Endothelial cell of umbilical vein (primary cell): Measurements from ENCODE around the gene ZNF775. TPM values are rescaled to one million over a fixed set of nuclear protein-coding genes. Genes with fewer than 3 reads are reported as not detected.

Source experiments
- BruUV-seq: library from RNA; stranded (reverse); fragments of 400-500 nt; replicated peaks from 2 replicates; lab custom pipeline; 2021; lab: Mats Ljungman, UMichigan
- CTCF ChIA-PET: fragments of 300-600, 350-600 bp; sonication (Branson Sonifier 250); formaldehyde crosslinking; loops from one replicate; lab custom pipeline; 2021; ENCODE audit warnings: antibody characterized with exemption, inconsistent platforms; lab: Charles Lee
- POLR2A ChIA-PET: fragments of 300-600, 350-600 bp; sonication (Branson Sonifier 250); formaldehyde crosslinking; loops from one replicate; lab custom pipeline; 2021; ENCODE audit warnings: antibody characterized with exemption, inconsistent platforms; lab: Charles Lee
- DNase-seq: peaks from one replicate; pipeline ENCODE4 v3.0.0-alpha.2; 2011; ENCODE audit warnings: low read depth, low spot score
- FAIRE-seq: peaks from 2 replicates; lab custom pipeline; 2011; peaks lifted over from hg19 to GRCh38; lab: Jason Lieb, UNC
- H2AFZ ChIP-seq: 2 replicates; pipeline ENCODE4 v1.6.0; 2012; ENCODE audit warnings: low read depth, low read length, control low read depth, inconsistent platforms
- H3K27ac ChIP-seq: 2 replicates; pipeline ENCODE4 v1.5.1; 2011; ENCODE audit warnings: low read depth, mild to moderate bottlenecking, control low read depth, low read length, moderate library complexity; ENCODE audit not compliant: insufficient read depth
- H3K27me3 ChIP-seq, 2 experiments: 2 replicates each; pipeline versions ENCODE4 v1.6.0 to v1.6.1; 2011; ENCODE audit warnings: low read length in 2 of 2, mixed read lengths in 1 of 2; ENCODE audit not compliant: control insufficient read depth in 2 of 2, insufficient read depth in 2 of 2
- H3K36me3 ChIP-seq, 2 experiments: 2 replicates in 1 of 2; 3 replicates in 1 of 2; pipeline ENCODE4 v1.5.1; 2011; ENCODE audit warnings: low read length in 2 of 2, mild to moderate bottlenecking in 1 of 2, moderate library complexity in 1 of 2; ENCODE audit not compliant: control insufficient read depth in 2 of 2, insufficient read depth in 2 of 2; ENCODE audit errors: extremely low read depth in 1 of 2
- H3K4me1 ChIP-seq: 3 replicates; pipeline ENCODE4 v1.5.1; 2011; ENCODE audit warnings: mild to moderate bottlenecking, low read length; ENCODE audit not compliant: control insufficient read depth, insufficient read depth; ENCODE audit errors: extremely low read depth
- H3K4me2 ChIP-seq: 2 replicates; pipeline ENCODE4 v1.6.1; 2011; ENCODE audit warnings: low read length, control low read depth, mixed read lengths; ENCODE audit not compliant: insufficient read depth
- H3K4me3 ChIP-seq, 3 experiments: fragments of 200-600 bp in 1 of 3; sonication (generic), shearing (Covaris generic) in 1 of 3; replicated peaks in 1 of 3; 2 replicates each; pipeline ENCODE4 v1.5.1; 2011 to 2016; ENCODE audit warnings: control low read depth in 3 of 3, low read length in 3 of 3, mild to moderate bottlenecking in 2 of 3, inconsistent platforms in 1 of 3, low read depth in 1 of 3, moderate library complexity in 1 of 3; ENCODE audit not compliant: insufficient read depth in 1 of 3
- H3K79me2 ChIP-seq: 2 replicates; pipeline ENCODE4 v1.6.0; 2012; ENCODE audit warnings: low read length, inconsistent platforms; ENCODE audit not compliant: control insufficient read depth, insufficient read depth
- H3K9ac ChIP-seq: replicated peaks from 2 replicates; pipeline ENCODE3; 2011; ENCODE audit warnings: low read length, control low read depth; ENCODE audit not compliant: insufficient read depth; ENCODE audit errors: extremely low read depth
- H3K9me1 ChIP-seq: replicated peaks from 3 replicates; pipeline ENCODE4 v1.6.0; 2011; ENCODE audit warnings: mild to moderate bottlenecking, low read length; ENCODE audit not compliant: control insufficient read depth, insufficient read depth; ENCODE audit errors: extremely low read depth
- H3K9me3 ChIP-seq: replicated peaks from 2 replicates; pipeline ENCODE4 v1.5.1; 2012; ENCODE audit warnings: low read length, inconsistent platforms; ENCODE audit not compliant: control insufficient read depth, insufficient read depth
- H4K20me1 ChIP-seq: replicated peaks from 2 replicates; pipeline ENCODE3; 2011; ENCODE audit warnings: mild to moderate bottlenecking, low read length; ENCODE audit not compliant: control insufficient read depth, insufficient read depth; ENCODE audit errors: extremely low read depth
- EZH2 ChIP-seq: IDR thresholded peaks from 2 replicates; pipeline ENCODE4 v1.6.1; 2012; ENCODE audit warnings: borderline replicate concordance, low read depth, mild to moderate bottlenecking, moderate library complexity, low read length, inconsistent platforms; ENCODE audit not compliant: severe bottlenecking
- FOS ChIP-seq: IDR thresholded peaks from 2 replicates; pipeline ENCODE4 v1.6.1; 2011; ENCODE audit warnings: mild to moderate bottlenecking, low read length, moderate library complexity, borderline replicate concordance; ENCODE audit not compliant: insufficient read depth
- JUN ChIP-seq: IDR thresholded peaks from 2 replicates; pipeline ENCODE4 v1.6.1; 2011; ENCODE audit warnings: borderline replicate concordance, low read depth; ENCODE audit not compliant: insufficient read length, insufficient read depth
- MYC ChIP-seq: IDR thresholded peaks from one replicate; pipeline ENCODE4 v1.6.1; 2011; ENCODE audit warnings: mild to moderate bottlenecking, low read depth, low read length
- dilution Hi-C: fragments of 300-500 bp; cut with MboI; formaldehyde crosslinking; loops from one replicate; pipeline ENCODE4 v1.15.0; 2019; ENCODE audit warnings: low sequenced_read_pairs; ENCODE audit not compliant: extremely low pct_ligation_motif_present
- intact Hi-C: fragments of 100-400 bp; cut with micrococcal nuclease; formaldehyde crosslinking; loops from one replicate; pipeline ENCODE4 v1.10.0; 2022
- polyA plus RNA-seq, 4 experiments: library from polyadenylated mRNA; depleted of rRNA in 3 of 4; stranded (reverse) in 3 of 4; unstranded in 1 of 4; fragments of >200 nt; gene quantifications; 2 replicates each; pipeline versions ENCODE4 v1.2.1 to v1.2.3, GENCODE V29; 2011 to 2012; ENCODE audit warnings: missing spikeins in 1 of 4
- total RNA-seq: library from RNA; stranded (reverse); gene quantifications from 2 replicates; pipeline ENCODE4 v1.2.3, GENCODE V29; 2021
- TF ChIP-seq, protein P1 (sequence below), 2 donors: IDR thresholded peaks; 1 replicate in 1 of 2; 2 replicates in 1 of 2; pipeline ENCODE4 v1.5.1; 2011; ENCODE audit warnings: low read length in 2 of 2, mild to moderate bottlenecking in 2 of 2, moderate library complexity in 2 of 2, control low read depth in 1 of 2, inconsistent platforms in 1 of 2, low read depth in 1 of 2; ENCODE audit not compliant: insufficient read depth in 1 of 2; ENCODE audit errors: extremely low read depth in 1 of 2

The ZNF775 gene
- total and polyA plus RNA-seq, 2 donors (not counting 3 experiments of a cell fraction or from before 2014, with no cell fraction given): 5.8 to 8.3 TPM

DNA sequence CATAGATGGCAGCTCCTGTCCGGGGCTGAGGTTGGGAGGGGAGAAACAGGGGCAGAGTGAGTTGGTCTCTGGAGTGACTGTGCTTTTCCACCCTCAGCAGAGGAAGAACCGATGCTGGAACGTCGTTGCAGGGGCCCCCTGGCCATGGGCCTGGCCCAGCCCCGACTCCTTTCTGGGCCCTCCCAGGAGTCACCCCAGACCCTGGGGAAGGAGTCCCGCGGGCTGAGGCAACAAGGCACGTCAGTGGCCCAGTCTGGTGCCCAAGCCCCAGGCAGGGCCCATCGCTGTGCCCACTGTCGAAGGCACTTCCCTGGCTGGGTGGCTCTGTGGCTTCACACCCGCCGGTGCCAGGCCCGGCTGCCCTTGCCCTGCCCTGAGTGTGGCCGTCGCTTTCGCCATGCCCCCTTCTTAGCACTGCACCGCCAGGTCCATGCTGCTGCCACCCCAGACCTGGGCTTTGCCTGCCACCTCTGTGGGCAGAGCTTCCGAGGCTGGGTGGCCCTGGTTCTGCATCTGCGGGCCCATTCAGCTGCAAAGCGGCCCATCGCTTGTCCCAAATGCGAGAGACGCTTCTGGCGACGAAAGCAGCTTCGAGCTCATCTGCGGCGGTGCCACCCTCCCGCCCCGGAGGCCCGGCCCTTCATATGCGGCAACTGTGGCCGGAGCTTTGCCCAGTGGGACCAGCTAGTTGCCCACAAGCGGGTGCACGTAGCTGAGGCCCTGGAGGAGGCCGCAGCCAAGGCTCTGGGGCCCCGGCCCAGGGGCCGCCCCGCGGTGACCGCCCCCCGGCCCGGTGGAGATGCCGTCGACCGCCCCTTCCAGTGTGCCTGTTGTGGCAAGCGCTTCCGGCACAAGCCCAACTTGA, 7.8 kb upstream of the ZNF775 start:
- peaks cover 17% of the 10 kb centered on the region for H3K4me1 ChIP-seq
- TF ChIP-seq EZH2 (no peak), MYC (no peak), FOS (no peak), JUN (no peak)
- intact Hi-C loops (loop anchor here (10.0 kb wide), 1 partner anchor 193 kb away; the partner anchor contains the start of gene GIMAP4), dilution Hi-C loops (no loop called here)
- FAIRE-seq: no peak
- H3K79me2 ChIP-seq: peaks cover 54% of the 10 kb centered on the region
- H3K27me3 ChIP-seq: no peaks in the 10 kb centered on the region
- BruUV-seq: no TSS peak
- no peak overlapping the region for H3K4me2 ChIP-seq
- DNase-seq: no peak
- H3K36me3 ChIP-seq: peaks cover 15 to 37% of the 10 kb centered on the region in 2 experiments
- no peak overlapping the region for H3K4me3 ChIP-seq
- H2AFZ ChIP-seq: no peak overlapping the region
- peak overlapping the region; percentile 57 for H3K27ac ChIP-seq
- ChIA-PET POLR2A (no interaction called here), CTCF (no interaction called here)
- H3K9ac ChIP-seq: no peak overlapping the region
- H3K9me3 ChIP-seq: no peaks in the 10 kb centered on the region
- no peaks in the 10 kb centered on the region for H4K20me1 ChIP-seq
- H3K9me1 ChIP-seq: no peaks in the 10 kb centered on the region

DNA sequence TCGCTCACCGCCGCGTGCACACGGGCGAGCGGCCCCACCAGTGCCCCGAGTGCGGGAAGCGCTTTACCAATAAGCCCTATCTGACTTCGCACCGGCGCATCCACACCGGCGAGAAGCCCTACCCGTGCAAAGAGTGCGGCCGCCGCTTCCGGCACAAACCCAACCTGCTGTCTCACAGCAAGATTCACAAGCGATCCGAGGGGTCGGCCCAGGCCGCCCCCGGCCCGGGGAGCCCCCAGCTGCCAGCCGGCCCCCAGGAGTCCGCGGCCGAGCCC, 7.2 kb upstream of the ZNF775 start:
- H3K79me2 ChIP-seq: peaks cover 54% of the 10 kb centered on the region
- H3K27me3 ChIP-seq: no peaks in the 10 kb centered on the region
- H3K27ac ChIP-seq: no peak overlapping the region
- peaks cover 15 to 37% of the 10 kb centered on the region in 2 experiments for H3K36me3 ChIP-seq
- intact Hi-C loops: loop anchor here (10.0 kb wide), 1 partner anchor 193 kb away; the partner anchor contains the start of gene GIMAP4
- H3K9me3 ChIP-seq: no peaks in the 10 kb centered on the region
- BruUV-seq: no TSS peak
- H4K20me1 ChIP-seq: no peaks in the 10 kb centered on the region
- dilution Hi-C loops: no loop called here
- POLR2A ChIA-PET: no interaction called here
- no peak overlapping the region for H2AFZ ChIP-seq
- no peak for DNase-seq
- FAIRE-seq: no peak
- H3K4me1 ChIP-seq: peaks cover 22% of the 10 kb centered on the region
- TF ChIP-seq, protein P1, sequence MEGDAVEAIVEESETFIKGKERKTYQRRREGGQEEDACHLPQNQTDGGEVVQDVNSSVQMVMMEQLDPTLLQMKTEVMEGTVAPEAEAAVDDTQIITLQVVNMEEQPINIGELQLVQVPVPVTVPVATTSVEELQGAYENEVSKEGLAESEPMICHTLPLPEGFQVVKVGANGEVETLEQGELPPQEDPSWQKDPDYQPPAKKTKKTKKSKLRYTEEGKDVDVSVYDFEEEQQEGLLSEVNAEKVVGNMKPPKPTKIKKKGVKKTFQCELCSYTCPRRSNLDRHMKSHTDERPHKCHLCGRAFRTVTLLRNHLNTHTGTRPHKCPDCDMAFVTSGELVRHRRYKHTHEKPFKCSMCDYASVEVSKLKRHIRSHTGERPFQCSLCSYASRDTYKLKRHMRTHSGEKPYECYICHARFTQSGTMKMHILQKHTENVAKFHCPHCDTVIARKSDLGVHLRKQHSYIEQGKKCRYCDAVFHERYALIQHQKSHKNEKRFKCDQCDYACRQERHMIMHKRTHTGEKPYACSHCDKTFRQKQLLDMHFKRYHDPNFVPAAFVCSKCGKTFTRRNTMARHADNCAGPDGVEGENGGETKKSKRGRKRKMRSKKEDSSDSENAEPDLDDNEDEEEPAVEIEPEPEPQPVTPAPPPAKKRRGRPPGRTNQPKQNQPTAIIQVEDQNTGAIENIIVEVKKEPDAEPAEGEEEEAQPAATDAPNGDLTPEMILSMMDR (IDR thresholded peaks at IDR 0.05; ENCODE audit: extremely low read depth in 1 of 2, insufficient read depth in 1 of 2, low read depth in 1 of 2, low read length in 2 of 2): no peak
- TF ChIP-seq EZH2: no peak
- no peak for TF ChIP-seq MYC
- no peak for TF ChIP-seq FOS
- no peaks in the 10 kb centered on the region for H3K9me1 ChIP-seq
- CTCF ChIA-PET: no interaction called here
- no peak overlapping the region for H3K4me3 ChIP-seq
- no peak overlapping the region for H3K4me2 ChIP-seq
- no peak overlapping the region for H3K9ac ChIP-seq
